ENCODE data around the gene RANBP9. TPM values are rescaled to one million over a fixed set of nuclear protein-coding genes. Genes with fewer than 3 reads are reported as not detected.

The RANBP9 gene
- total RNA-seq, 2 donors from 2014 or later = 43.7 to 45.4 TPM

DNA sequence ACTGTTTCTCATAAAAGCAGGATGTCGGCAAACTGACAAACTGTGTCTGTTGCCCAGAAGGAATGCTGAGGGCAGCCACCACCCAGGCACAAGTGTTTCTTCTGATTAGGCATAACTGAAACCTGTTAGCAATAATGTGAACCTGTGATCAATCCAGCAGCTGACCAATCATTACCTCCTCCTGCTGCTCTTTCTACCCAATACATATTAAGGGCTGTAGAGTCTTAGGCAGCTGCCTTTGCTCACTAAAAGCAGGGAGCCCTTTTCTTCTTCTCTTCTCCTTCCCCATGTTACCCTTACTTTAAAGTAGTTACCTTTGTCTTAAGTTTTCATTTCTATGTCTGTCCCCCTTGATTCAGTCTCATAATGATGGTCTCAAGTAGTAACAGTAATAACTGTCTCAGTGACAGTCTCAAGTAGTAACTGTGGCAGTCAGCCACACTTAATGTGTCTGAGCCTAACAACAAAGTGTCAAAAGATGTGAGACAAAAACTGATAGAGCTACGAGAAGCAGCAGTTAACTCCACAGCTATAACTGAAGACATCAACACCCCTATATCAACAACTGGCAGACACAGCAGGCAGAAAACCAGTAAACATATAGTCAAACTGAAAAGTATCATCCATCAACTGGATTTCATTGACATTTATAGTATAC is 37.0 kb downstream of the RANBP9 start:
- Histone ChIP-seq H3K36me3 (ENCODE audit: control insufficient read depth, insufficient read depth, low read length) (peaks cover 9% of the 10 kb centered on the region), H3K27ac (ENCODE audit: low read depth, low read length) (no peak overlapping the region), H3K4me1 (ENCODE audit: control insufficient read depth, insufficient read depth, low read length) (no peaks in the 10 kb centered on the region), H3K9ac (ENCODE audit: extremely low read depth, low read length, poor library complexity, severe bottlenecking) (no peak overlapping the region), H3K27me3 (ENCODE audit: control insufficient read depth, insufficient read depth, low read length, poor library complexity, severe bottlenecking) (no peaks in the 10 kb centered on the region), H3K9me3 (ENCODE audit: control insufficient read depth, low read length) (peaks cover 32% of the 10 kb centered on the region), H3K4me3 (ENCODE audit: low read length) (peak overlapping the region; percentile 10)
- H3K9me3 Mint-ChIP-seq = peaks cover 21% of the 10 kb centered on the region
- H3K27ac Mint-ChIP-seq = peak overlapping the region; percentile 1
- H3K4me1 Mint-ChIP-seq = peaks cover 29% of the 10 kb centered on the region
- H3K36me3 Mint-ChIP-seq (ENCODE audit: low read depth) = peaks cover 10% of the 10 kb centered on the region
- DNase-seq = no peak
- no peak overlapping the region for H3K4me3 Mint-ChIP-seq
- WGBS, 2 experiments (ENCODE audit: insufficient coverage in 1 of 2, insufficient read length in 1 of 2) = 85 to 100% methylated on average over 1 to 2 of the region's 2 CpGs
- H3K27me3 Mint-ChIP-seq (ENCODE audit: insufficient read depth) = no peaks in the 10 kb centered on the region
- TF ChIP-seq CTCF (conservative IDR thresholded peaks at IDR 0.05) = no peak

DNA sequence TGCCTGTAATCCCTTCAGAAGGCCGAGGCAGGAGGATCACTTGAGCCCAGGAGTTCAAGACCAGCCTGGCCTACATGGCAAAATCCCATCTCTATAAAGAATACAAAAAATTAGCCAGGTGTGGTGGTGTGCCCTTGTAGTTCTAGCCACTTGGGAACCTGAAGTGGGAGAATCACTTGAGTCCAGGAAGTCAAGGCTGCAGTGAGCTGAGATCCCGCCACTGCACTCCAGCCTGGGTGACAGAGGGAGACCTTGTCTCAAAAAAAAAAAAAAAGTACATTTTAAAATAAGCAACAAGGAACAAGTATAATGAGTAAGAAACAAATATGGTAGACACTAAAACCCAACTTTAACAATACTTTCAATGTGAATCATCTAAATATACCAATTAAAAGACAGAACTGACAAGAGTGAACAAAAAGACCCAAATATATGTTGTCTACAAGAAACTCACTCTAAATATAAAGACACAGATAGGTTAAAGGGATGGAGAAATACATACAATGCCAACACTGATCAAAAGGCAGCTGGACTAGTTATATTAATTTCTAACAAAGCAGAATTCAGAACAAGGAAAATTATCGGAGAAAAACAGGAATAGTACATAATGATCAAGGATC is 37.7 kb downstream of the RANBP9 start:
- peaks cover 27% of the 10 kb centered on the region for H3K9me3 Mint-ChIP-seq
- Histone ChIP-seq H3K4me3 (ENCODE audit: low read length) (no peak overlapping the region), H3K27ac (ENCODE audit: low read depth, low read length) (no peak overlapping the region), H3K36me3 (ENCODE audit: control insufficient read depth, insufficient read depth, low read length) (peaks cover 9% of the 10 kb centered on the region), H3K27me3 (ENCODE audit: control insufficient read depth, insufficient read depth, low read length, poor library complexity, severe bottlenecking) (no peaks in the 10 kb centered on the region), H3K4me1 (ENCODE audit: control insufficient read depth, insufficient read depth, low read length) (no peaks in the 10 kb centered on the region), H3K9ac (ENCODE audit: extremely low read depth, low read length, poor library complexity, severe bottlenecking) (no peak overlapping the region), H3K9me3 (ENCODE audit: control insufficient read depth, low read length) (peaks cover 39% of the 10 kb centered on the region)
- 80 to 94% methylated on average over 1 to 2 of the region's 3 CpGs for WGBS, 2 experiments (ENCODE audit: insufficient coverage in 1 of 2, insufficient read length in 1 of 2)
- H3K4me3 Mint-ChIP-seq = no peak overlapping the region
- peaks cover 27% of the 10 kb centered on the region for H3K4me1 Mint-ChIP-seq
- TF ChIP-seq CTCF (conservative IDR thresholded peaks at IDR 0.05) = no peak
- no peak for DNase-seq
- H3K36me3 Mint-ChIP-seq (ENCODE audit: low read depth) = peaks cover 16% of the 10 kb centered on the region
- H3K27me3 Mint-ChIP-seq (ENCODE audit: insufficient read depth) = no peaks in the 10 kb centered on the region
- H3K27ac Mint-ChIP-seq = no peak overlapping the region

DNA sequence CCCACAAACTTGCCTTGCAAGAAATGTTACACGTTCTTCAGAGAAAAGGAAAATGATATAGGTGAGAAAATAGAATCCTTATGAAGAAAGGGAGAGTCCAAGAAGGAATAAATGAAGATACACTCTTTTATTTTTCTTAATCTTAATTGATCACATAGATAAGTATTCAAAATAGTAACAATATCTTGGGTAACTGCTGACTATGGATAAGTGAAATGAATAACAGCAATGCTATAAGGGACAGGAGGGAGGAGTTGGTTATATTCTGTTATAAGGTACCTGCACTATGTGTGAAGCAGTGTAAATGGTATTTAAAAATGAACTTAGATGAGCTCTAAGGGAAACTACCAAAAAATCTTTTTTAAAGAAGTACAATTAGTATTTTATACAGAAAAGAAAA is 38.3 kb downstream of the RANBP9 start:
- Histone ChIP-seq H3K4me3 (ENCODE audit: low read length) (no peak overlapping the region), H3K36me3 (ENCODE audit: control insufficient read depth, insufficient read depth, low read length) (peaks cover 9% of the 10 kb centered on the region), H3K27me3 (ENCODE audit: control insufficient read depth, insufficient read depth, low read length, poor library complexity, severe bottlenecking) (no peaks in the 10 kb centered on the region), H3K4me1 (ENCODE audit: control insufficient read depth, insufficient read depth, low read length) (no peaks in the 10 kb centered on the region), H3K27ac (ENCODE audit: low read depth, low read length) (no peak overlapping the region), H3K9ac (ENCODE audit: extremely low read depth, low read length, poor library complexity, severe bottlenecking) (no peak overlapping the region), H3K9me3 (ENCODE audit: control insufficient read depth, low read length) (peaks cover 39% of the 10 kb centered on the region)
- H3K4me3 Mint-ChIP-seq = no peak overlapping the region
- WGBS, 2 experiments (ENCODE audit: insufficient coverage in 1 of 2, insufficient read length in 1 of 2) = 86% methylated on average over 1 of the region's 1 CpG; no CpG with 5 or more reads in 1 of the 2 experiments
- H3K9me3 Mint-ChIP-seq = peaks cover 27% of the 10 kb centered on the region
- no peak overlapping the region for H3K27ac Mint-ChIP-seq
- TF ChIP-seq CTCF (conservative IDR thresholded peaks at IDR 0.05) = no peak
- DNase-seq = no peak
- peaks cover 15% of the 10 kb centered on the region for H3K36me3 Mint-ChIP-seq (ENCODE audit: low read depth)
- no peaks in the 10 kb centered on the region for H3K27me3 Mint-ChIP-seq (ENCODE audit: insufficient read depth)
- H3K4me1 Mint-ChIP-seq = peaks cover 26% of the 10 kb centered on the region

Measured in endodermal cell (in vitro differentiated cells).